Neuron (in vitro differentiated cells): ENCODE data around the gene OR11A1.
"Not testable (repeated sequence)": the region's sequence is repeated elsewhere in the genome, so short reads cannot be mapped to it uniquely, and the experiment has no call there.

ENCODE experiments used
- H2AFZ ChIP-seq: one replicate; pipeline ENCODE4 v1.6.1; 2013; ENCODE audit warnings: low read depth, mild to moderate bottlenecking, inconsistent platforms, low read length, moderate library complexity
- H3K27me3 ChIP-seq: one replicate; pipeline ENCODE4 v1.6.1; 2013; ENCODE audit warnings: low read length; ENCODE audit not compliant: insufficient read depth
- H3K36me3 ChIP-seq: one replicate; pipeline ENCODE4 v1.6.1; 2013; ENCODE audit warnings: low read length; ENCODE audit not compliant: insufficient read depth
- H3K4me1 ChIP-seq: one replicate; pipeline ENCODE4 v1.6.1; 2013; ENCODE audit warnings: low read length; ENCODE audit not compliant: insufficient read depth
- H3K4me3 ChIP-seq: 2 replicates; pipeline ENCODE4 v1.5.1; 2013; ENCODE audit warnings: mild to moderate bottlenecking, low read length, moderate library complexity
- H3K9me3 ChIP-seq: one replicate; pipeline ENCODE4 v1.6.1; 2013; ENCODE audit warnings: low read length

Gene OR11A1

GRCh38 chr6:29465801-29466200 lies 8.9 kb upstream of the OR11A1 start:
- no peaks in the 10 kb centered on the region for H3K4me1 ChIP-seq
- H3K36me3 ChIP-seq, result no peaks in the 10 kb centered on the region
- H3K9me3 ChIP-seq, result no peaks in the 10 kb centered on the region
- peaks cover 4% of the 10 kb centered on the region for H3K27me3 ChIP-seq
- H2AFZ ChIP-seq, result no peak overlapping the region
- no peak overlapping the region for H3K4me3 ChIP-seq

GRCh38 chr6:29465279-29465678 lies 8.4 kb upstream of the OR11A1 start:
- no peaks in the 10 kb centered on the region for H3K4me1 ChIP-seq
- no peak overlapping the region for H3K4me3 ChIP-seq
- peaks cover under 1% of the 10 kb centered on the region for H3K27me3 ChIP-seq

GRCh38 chr6:29462022-29462421 lies 5.2 kb upstream of the OR11A1 start:
- H3K4me1 ChIP-seq, result no peaks in the 10 kb centered on the region
- H3K36me3 ChIP-seq, result no peaks in the 10 kb centered on the region
- no peak overlapping the region for H3K4me3 ChIP-seq
- no peaks in the 10 kb centered on the region for H3K9me3 ChIP-seq
- H3K27me3 ChIP-seq, result peaks cover 6% of the 10 kb centered on the region
- H2AFZ ChIP-seq, result no peak overlapping the region

More at GRCh38 chr6:29465279-29465678, 8.4 kb upstream of the OR11A1 start:
- H3K36me3 ChIP-seq, result no peaks in the 10 kb centered on the region
- H2AFZ ChIP-seq, result no peak overlapping the region
- no peaks in the 10 kb centered on the region for H3K9me3 ChIP-seq

GRCh38 chr6:29461021-29461814 lies 4.3 kb upstream of the OR11A1 start:
- Histone ChIP-seq H3K4me3 (no peak overlapping the region), H2AFZ (no peak overlapping the region), H3K9me3 (no peaks in the 10 kb centered on the region), H3K36me3 (no peaks in the 10 kb centered on the region), H3K4me1 (no peaks in the 10 kb centered on the region), H3K27me3 (peaks cover 6% of the 10 kb centered on the region)

- no peaks in the 10 kb centered on the region for H3K9me3 ChIP-seq
- peaks cover 6% of the 10 kb centered on the region for H3K4me1 ChIP-seq
- H3K36me3 ChIP-seq, result no peaks in the 10 kb centered on the region
- no peak overlapping the region for H2AFZ ChIP-seq
- no peaks in the 10 kb centered on the region for H3K27me3 ChIP-seq
- H3K4me3 ChIP-seq, result no peak overlapping the region
Measured at GRCh38 chr6:29451471-29452193, 5.2 kb downstream of the OR11A1 start.

GRCh38 chr6:29447670-29448069 lies 9.2 kb downstream of the OR11A1 start:
- Histone ChIP-seq H2AFZ (no peak overlapping the region), H3K4me1 (peaks cover 6% of the 10 kb centered on the region), H3K4me3 (no peak overlapping the region), H3K27me3 (no peaks in the 10 kb centered on the region), H3K36me3 (no peaks in the 10 kb centered on the region), H3K9me3 (no peaks in the 10 kb centered on the region)

GRCh38 chr6:29444031-29444430 lies 12.8 kb downstream of the OR11A1 start:
- H3K4me1 ChIP-seq, H3K4me3 ChIP-seq, H3K27me3 ChIP-seq, H3K9me3 ChIP-seq, H2AFZ ChIP-seq, H3K36me3 ChIP-seq: not testable (repeated sequence)

GRCh38 chr6:29442719-29443118 lies 14.2 kb downstream of the OR11A1 start:
- Histone ChIP-seq H3K4me1 (peaks cover 5% of the 10 kb centered on the region), H3K9me3 (no peaks in the 10 kb centered on the region), H3K4me3 (no peak overlapping the region), H3K36me3 (no peaks in the 10 kb centered on the region), H3K27me3 (no peaks in the 10 kb centered on the region), H2AFZ (no peak overlapping the region)

- no peaks in the 10 kb centered on the region for H3K9me3 ChIP-seq
- no peak within 1 kb of the TSS for H2AFZ ChIP-seq
- no peaks in the 10 kb centered on the region for H3K36me3 ChIP-seq
- H3K27me3 ChIP-seq, result no peaks in the 10 kb centered on the region
- no peak within 1 kb of the TSS for H3K4me3 ChIP-seq
- no peaks in the 10 kb centered on the region for H3K4me1 ChIP-seq
Measured at GRCh38 chr6:29439006-29439405, 17.9 kb downstream of the OR11A1 start, which contains the start of gene OR10C1. Gene OR10C1, plus strand, starts transcription at chr6:29439306. Its CDS starts 710 bp downstream, at chr6:29440016.

GRCh38 chr6:29436730-29437129 lies 20.1 kb downstream of the OR11A1 start:
- H3K36me3 ChIP-seq, H3K9me3 ChIP-seq, H3K4me3 ChIP-seq, H3K4me1 ChIP-seq, H3K27me3 ChIP-seq, H2AFZ ChIP-seq: not testable (repeated sequence)

GRCh38 chr6:29426654-29427053 lies 30.2 kb downstream of the OR11A1 start:
- H3K27me3 ChIP-seq, result peaks cover 6% of the 10 kb centered on the region
- H3K36me3 ChIP-seq, result no peaks in the 10 kb centered on the region
- no peaks in the 10 kb centered on the region for H3K4me1 ChIP-seq
- H3K9me3 ChIP-seq, result no peaks in the 10 kb centered on the region
- H3K4me3 ChIP-seq, result no peak overlapping the region
- no peak overlapping the region for H2AFZ ChIP-seq

GRCh38 chr6:29425075-29425474 lies 31.8 kb downstream of the OR11A1 start:
- H3K4me1 ChIP-seq, result no peaks in the 10 kb centered on the region
- no peaks in the 10 kb centered on the region for H3K36me3 ChIP-seq

GRCh38 chr6:29424575-29424974 lies 32.3 kb downstream of the OR11A1 start:
- no peaks in the 10 kb centered on the region for H3K9me3 ChIP-seq
- H3K4me1 ChIP-seq, result no peaks in the 10 kb centered on the region
- peaks cover 5% of the 10 kb centered on the region for H3K27me3 ChIP-seq
- no peak overlapping the region for H3K4me3 ChIP-seq
- H3K36me3 ChIP-seq, result no peaks in the 10 kb centered on the region
- no peak overlapping the region for H2AFZ ChIP-seq

More at GRCh38 chr6:29425075-29425474, 31.8 kb downstream of the OR11A1 start:
- Histone ChIP-seq H3K9me3 (no peaks in the 10 kb centered on the region), H3K27me3 (peaks cover 6% of the 10 kb centered on the region), H3K4me3 (no peak overlapping the region), H2AFZ (no peak overlapping the region)
